ENCODE data around the gene HTATIP2. TPM values are rescaled to one million over a fixed set of nuclear protein-coding genes. Genes with fewer than 3 reads are reported as not detected.

The HTATIP2 gene
- 30.9 TPM for polyA plus RNA-seq (2013)

GRCh38 chr11:20363500-20364340, at the start of gene HTATIP2:
Gene HTATIP2 (plus strand): TSS chr11:20363714. CDS start chr11:20364238, 524 bp downstream.
- peak within 1 kb of the TSS in 1 of 2 experiments; percentile 67 for H3K27ac ChIP-seq (ENCODE audit: insufficient read depth in 1 of 2, low read depth in 1 of 2, low read length in 2 of 2, poor library complexity in 1 of 2, severe bottlenecking in 2 of 2)
- CTCF ChIA-PET: interaction anchor here (0.6 to 3.2 kb wide), 5 partner anchors 9 to 235 kb away, joined by 3 to 16 read pairs (median 4); no protein-coding TSS in a partner anchor
- POLR2A ChIA-PET: no interaction called here

GRCh38 chr11:20315800-20316199, 47.7 kb upstream of the HTATIP2 start:
- 57% methylated on average over 1 of the region's 1 CpG for WGBS (ENCODE audit: insufficient coverage)
- ChIA-PET POLR2A (no interaction called here), CTCF (no interaction called here)
- peaks cover 0 to 6% (median 0%) of the 10 kb centered on the region in 5 experiments for H3K27me3 ChIP-seq (replicated peaks in 2 of 5; ENCODE audit: control insufficient read depth in 4 of 5, insufficient read depth in 5 of 5, low read length in 4 of 5)
- no peaks in the 10 kb centered on the region for H3K4me1 ChIP-seq (ENCODE audit: control extremely low read depth in 1 of 4, control insufficient read depth in 4 of 4, insufficient read depth in 4 of 4, low read length in 3 of 4)
- no peak overlapping the region for H3K4me3 ChIP-seq (ENCODE audit: control insufficient read depth in 1 of 7, extremely low read depth in 1 of 7, insufficient read depth in 4 of 7, low read depth in 2 of 7, low read length in 6 of 7)
- H3K36me3 ChIP-seq (ENCODE audit: control insufficient read depth in 4 of 4, insufficient read depth in 4 of 4, low read length in 3 of 4): no peaks in the 10 kb centered on the region
- no peak for DNase-seq
- H3K9me3 ChIP-seq (ENCODE audit: control extremely low read depth in 1 of 5, control insufficient read depth in 4 of 5, insufficient read depth in 2 of 5, low read depth in 1 of 5, low read length in 4 of 5): no peaks in the 10 kb centered on the region
- H3K27ac ChIP-seq (ENCODE audit: insufficient read depth in 1 of 2, low read depth in 1 of 2, low read length in 2 of 2, poor library complexity in 1 of 2, severe bottlenecking in 2 of 2): no peak overlapping the region

More at GRCh38 chr11:20363500-20364340, at the start of gene HTATIP2:
- H3K27me3 ChIP-seq (replicated peaks in 2 of 5; ENCODE audit: control insufficient read depth in 4 of 5, insufficient read depth in 5 of 5, low read length in 4 of 5): no peaks in the 10 kb centered on the region
- H3K4me3 ChIP-seq (ENCODE audit: control insufficient read depth in 1 of 7, extremely low read depth in 1 of 7, insufficient read depth in 4 of 7, low read depth in 2 of 7, low read length in 6 of 7): peak within 1 kb of the TSS; percentile 62 to 89 (median 75)
- H3K36me3 ChIP-seq (ENCODE audit: control insufficient read depth in 4 of 4, insufficient read depth in 4 of 4, low read length in 3 of 4): peaks cover 0 to 2% (median 0%) of the 10 kb centered on the region in 4 experiments
- WGBS (ENCODE audit: insufficient coverage): under 1% methylated on average over 54 of the region's 68 CpGs
- H3K9me3 ChIP-seq (ENCODE audit: control extremely low read depth in 1 of 5, control insufficient read depth in 4 of 5, insufficient read depth in 2 of 5, low read depth in 1 of 5, low read length in 4 of 5): no peaks in the 10 kb centered on the region
- H3K4me1 ChIP-seq (ENCODE audit: control extremely low read depth in 1 of 4, control insufficient read depth in 4 of 4, insufficient read depth in 4 of 4, low read length in 3 of 4): peaks cover 3 to 20% (median 13%) of the 10 kb centered on the region in 4 experiments
- peak; percentile 27 to 67 (median 55) for DNase-seq

- no peak overlapping the region for H3K4me3 ChIP-seq (ENCODE audit: control insufficient read depth in 1 of 7, extremely low read depth in 1 of 7, insufficient read depth in 4 of 7, low read depth in 2 of 7, low read length in 6 of 7)
- DNase-seq: no peak
- no peaks in the 10 kb centered on the region for H3K9me3 ChIP-seq (ENCODE audit: control extremely low read depth in 1 of 5, control insufficient read depth in 4 of 5, insufficient read depth in 2 of 5, low read depth in 1 of 5, low read length in 4 of 5)
- H3K27ac ChIP-seq (ENCODE audit: insufficient read depth in 1 of 2, low read depth in 1 of 2, low read length in 2 of 2, poor library complexity in 1 of 2, severe bottlenecking in 2 of 2): no peak overlapping the region
- ChIA-PET CTCF (interaction anchor here (0.6 kb wide), 1 partner anchor 87 kb away, joined by 4 read pairs; no protein-coding TSS in a partner anchor), POLR2A (no interaction called here)
- no peaks in the 10 kb centered on the region for H3K4me1 ChIP-seq (ENCODE audit: control extremely low read depth in 1 of 4, control insufficient read depth in 4 of 4, insufficient read depth in 4 of 4, low read length in 3 of 4)
- peaks cover 0 to 4% (median 0%) of the 10 kb centered on the region in 5 experiments for H3K27me3 ChIP-seq (replicated peaks in 2 of 5; ENCODE audit: control insufficient read depth in 4 of 5, insufficient read depth in 5 of 5, low read length in 4 of 5)
- no peaks in the 10 kb centered on the region for H3K36me3 ChIP-seq (ENCODE audit: control insufficient read depth in 4 of 4, insufficient read depth in 4 of 4, low read length in 3 of 4)
Measured at GRCh38 chr11:20321177-20321576, 42.3 kb upstream of the HTATIP2 start.

- H3K27me3 ChIP-seq (replicated peaks in 2 of 5; ENCODE audit: control insufficient read depth in 4 of 5, insufficient read depth in 5 of 5, low read length in 4 of 5): peaks cover 0 to 1% (median 0%) of the 10 kb centered on the region in 5 experiments
- no peaks in the 10 kb centered on the region for H3K36me3 ChIP-seq (ENCODE audit: control insufficient read depth in 4 of 4, insufficient read depth in 4 of 4, low read length in 3 of 4)
- 98% methylated on average over 7 of the region's 7 CpGs for WGBS (ENCODE audit: insufficient coverage)
- H3K27ac ChIP-seq (ENCODE audit: insufficient read depth in 1 of 2, low read depth in 1 of 2, low read length in 2 of 2, poor library complexity in 1 of 2, severe bottlenecking in 2 of 2): no peak overlapping the region
- DNase-seq: no peak
- no peaks in the 10 kb centered on the region for H3K4me1 ChIP-seq (ENCODE audit: control extremely low read depth in 1 of 4, control insufficient read depth in 4 of 4, insufficient read depth in 4 of 4, low read length in 3 of 4)
- CTCF ChIA-PET: interaction anchor here (1.3 kb wide), 2 partner anchors 13 to 27 kb away, joined by 3 to 4 read pairs; no protein-coding TSS in a partner anchor
- no peak overlapping the region for H3K4me3 ChIP-seq (ENCODE audit: control insufficient read depth in 1 of 7, extremely low read depth in 1 of 7, insufficient read depth in 4 of 7, low read depth in 2 of 7, low read length in 6 of 7)
- POLR2A ChIA-PET: no interaction called here
- no peaks in the 10 kb centered on the region for H3K9me3 ChIP-seq (ENCODE audit: control extremely low read depth in 1 of 5, control insufficient read depth in 4 of 5, insufficient read depth in 2 of 5, low read depth in 1 of 5, low read length in 4 of 5)
Measured at GRCh38 chr11:20327377-20327935, 36.1 kb upstream of the HTATIP2 start.

GRCh38 chr11:20336056-20336455, 27.5 kb upstream of the HTATIP2 start:
- Histone ChIP-seq H3K9me3 (ENCODE audit: control extremely low read depth in 1 of 5, control insufficient read depth in 4 of 5, insufficient read depth in 2 of 5, low read depth in 1 of 5, low read length in 4 of 5) (no peaks in the 10 kb centered on the region), H3K4me3 (ENCODE audit: control insufficient read depth in 1 of 7, extremely low read depth in 1 of 7, insufficient read depth in 4 of 7, low read depth in 2 of 7, low read length in 6 of 7) (no peak overlapping the region), H3K36me3 (ENCODE audit: control insufficient read depth in 4 of 4, insufficient read depth in 4 of 4, low read length in 3 of 4) (no peaks in the 10 kb centered on the region), H3K27me3 (replicated peaks in 2 of 5; ENCODE audit: control insufficient read depth in 4 of 5, insufficient read depth in 5 of 5, low read length in 4 of 5) (peaks cover 3 to 14% (median 9%) of the 10 kb centered on the region in 5 experiments), H3K4me1 (ENCODE audit: control extremely low read depth in 1 of 4, control insufficient read depth in 4 of 4, insufficient read depth in 4 of 4, low read length in 3 of 4) (no peaks in the 10 kb centered on the region), H3K27ac (ENCODE audit: insufficient read depth in 1 of 2, low read depth in 1 of 2, low read length in 2 of 2, poor library complexity in 1 of 2, severe bottlenecking in 2 of 2) (no peak overlapping the region)
- ChIA-PET POLR2A (no interaction called here), CTCF (interaction anchor here (1.0 to 1.1 kb wide), 2 partner anchors 203 to 208 kb away, joined by 3 to 4 read pairs; no protein-coding TSS in a partner anchor)
- no peak for DNase-seq
- WGBS (ENCODE audit: insufficient coverage): 100% methylated on average over 1 of the region's 1 CpG

GRCh38 chr11:20337526-20338154, 25.9 kb upstream of the HTATIP2 start:
- Histone ChIP-seq H3K9me3 (ENCODE audit: control extremely low read depth in 1 of 5, control insufficient read depth in 4 of 5, insufficient read depth in 2 of 5, low read depth in 1 of 5, low read length in 4 of 5) (no peaks in the 10 kb centered on the region), H3K36me3 (ENCODE audit: control insufficient read depth in 4 of 4, insufficient read depth in 4 of 4, low read length in 3 of 4) (no peaks in the 10 kb centered on the region), H3K27ac (ENCODE audit: insufficient read depth in 1 of 2, low read depth in 1 of 2, low read length in 2 of 2, poor library complexity in 1 of 2, severe bottlenecking in 2 of 2) (no peak overlapping the region), H3K4me1 (ENCODE audit: control extremely low read depth in 1 of 4, control insufficient read depth in 4 of 4, insufficient read depth in 4 of 4, low read length in 3 of 4) (no peaks in the 10 kb centered on the region), H3K4me3 (ENCODE audit: control insufficient read depth in 1 of 7, extremely low read depth in 1 of 7, insufficient read depth in 4 of 7, low read depth in 2 of 7, low read length in 6 of 7) (no peak overlapping the region), H3K27me3 (replicated peaks in 2 of 5; ENCODE audit: control insufficient read depth in 4 of 5, insufficient read depth in 5 of 5, low read length in 4 of 5) (peaks cover 3 to 25% (median 9%) of the 10 kb centered on the region in 5 experiments)
- WGBS (ENCODE audit: insufficient coverage): 0% methylated on average over 1 of the region's 9 CpGs
- CTCF ChIA-PET: interaction anchor here (1.5 to 1.7 kb wide), 3 partner anchors 14 to 210 kb away, joined by 4 to 8 read pairs (median 4); no protein-coding TSS in a partner anchor
- DNase-seq: peak; percentile 25 to 59 (median 52)
- POLR2A ChIA-PET: no interaction called here

Data from common myeloid progenitor, CD34-positive (primary cell).